ENCODE results near the gene CMTM3. TPM values are rescaled to one million over a fixed set of nuclear protein-coding genes. Genes with fewer than 3 reads are reported as not detected.

Gene CMTM3
- total RNA-seq, 6 experiments from 2014 or later, result 1.6 to 9.6 (median 5.4) TPM

- H3K36me3 ChIP-seq, result no peaks in the 10 kb centered on the region
- H3K4me1 ChIP-seq, result peaks cover 0 to 6% (median 0%) of the 10 kb centered on the region in 4 donors
- no peaks in the 10 kb centered on the region for H3K9me3 ChIP-seq
- 83% methylated on average over 2 of the region's 3 CpGs for WGBS (ENCODE audit: insufficient coverage, low coverage, low lambda C conversion rate, missing lambda C conversion rate)
- H3K27ac ChIP-seq, result no peak overlapping the region
- peaks cover 0 to 8% of the 10 kb centered on the region in 2 donors for H3K27me3 ChIP-seq
- no peak for TF ChIP-seq POLR2A (IDR thresholded peaks at IDR 0.05)
- no peak for TF ChIP-seq CTCF (IDR thresholded peaks at IDR 0.05)
- intact Hi-C loops (cut with DNase I), result no loop called here
- DNase-seq (no peak), ATAC-seq (no peak)
- H3K4me3 ChIP-seq, result no peak overlapping the region
Observed at GRCh38 chr16:66574531-66574930, 30.0 kb upstream of the CMTM3 start.

- TF ChIP-seq CTCF (IDR thresholded peaks at IDR 0.05) (no peak), POLR2A (IDR thresholded peaks at IDR 0.05) (no peak)
- Histone ChIP-seq H3K27me3 (peaks cover 0 to 8% of the 10 kb centered on the region in 2 donors), H3K4me3 (no peak overlapping the region), H3K27ac (no peak overlapping the region), H3K36me3 (no peaks in the 10 kb centered on the region), H3K4me1 (peaks cover 0 to 6% (median 0%) of the 10 kb centered on the region in 4 donors), H3K9me3 (no peaks in the 10 kb centered on the region)
- intact Hi-C loops (cut with DNase I), result no loop called here
- no peak for ATAC-seq
- WGBS (ENCODE audit: insufficient coverage, low coverage, low lambda C conversion rate, missing lambda C conversion rate), result 94% methylated on average over 3 of the region's 3 CpGs
- DNase-seq, result no peak
Observed at GRCh38 chr16:66575060-66575459, 29.4 kb upstream of the CMTM3 start.

- peaks cover 0 to 8% of the 10 kb centered on the region in 2 donors for H3K27me3 ChIP-seq
- no peak for ATAC-seq
- whole genome bisulfite sequencing (ENCODE audit: insufficient coverage, low coverage, low lambda C conversion rate, missing lambda C conversion rate), result 89% methylated on average over 5 of the region's 5 CpGs
- TF ChIP-seq POLR2A (IDR thresholded peaks at IDR 0.05) (no peak), CTCF (IDR thresholded peaks at IDR 0.05) (no peak)
- no peaks in the 10 kb centered on the region for H3K9me3 ChIP-seq
- no peak for DNase-seq
- H3K4me3 ChIP-seq, result no peak overlapping the region
- intact Hi-C loops (cut with DNase I), result no loop called here
- no peak overlapping the region for H3K27ac ChIP-seq
- no peaks in the 10 kb centered on the region for H3K36me3 ChIP-seq
- peaks cover 0 to 6% (median 0%) of the 10 kb centered on the region in 4 donors for H3K4me1 ChIP-seq
Observed at GRCh38 chr16:66576296-66576695, 28.2 kb upstream of the CMTM3 start.

GRCh38 chr16:66578651-66579531 is 25.6 kb upstream of the CMTM3 start, which contains the start of gene CMTM2:
CMTM2 (plus strand) TSS chr16:66579463; CDS start chr16:66579608, 145 bp downstream.
- H3K36me3 ChIP-seq, result no peaks in the 10 kb centered on the region
- no peaks in the 10 kb centered on the region for H3K9me3 ChIP-seq
- peaks cover 0 to 8% of the 10 kb centered on the region in 2 donors for H3K27me3 ChIP-seq
- DNase-seq (no peak), ATAC-seq (peak in 2 of 4 donors; percentile 27 to 43)
- H3K27ac ChIP-seq, result no peak within 1 kb of the TSS
- TF ChIP-seq POLR2A (IDR thresholded peaks at IDR 0.05) (no peak), CTCF (IDR thresholded peaks at IDR 0.05) (no peak)
- intact Hi-C loops (cut with DNase I), result no loop called here
- H3K4me1 ChIP-seq, result peaks cover 0 to 6% (median 0%) of the 10 kb centered on the region in 4 donors
- WGBS (ENCODE audit: insufficient coverage, low coverage, low lambda C conversion rate, missing lambda C conversion rate), result 26% methylated on average over 32 of the region's 77 CpGs
- peak within 1 kb of the TSS in 1 of 3 donors; percentile 7 for H3K4me3 ChIP-seq
